ENCODE results near the gene NFIX.

The NFIX gene

DNA sequence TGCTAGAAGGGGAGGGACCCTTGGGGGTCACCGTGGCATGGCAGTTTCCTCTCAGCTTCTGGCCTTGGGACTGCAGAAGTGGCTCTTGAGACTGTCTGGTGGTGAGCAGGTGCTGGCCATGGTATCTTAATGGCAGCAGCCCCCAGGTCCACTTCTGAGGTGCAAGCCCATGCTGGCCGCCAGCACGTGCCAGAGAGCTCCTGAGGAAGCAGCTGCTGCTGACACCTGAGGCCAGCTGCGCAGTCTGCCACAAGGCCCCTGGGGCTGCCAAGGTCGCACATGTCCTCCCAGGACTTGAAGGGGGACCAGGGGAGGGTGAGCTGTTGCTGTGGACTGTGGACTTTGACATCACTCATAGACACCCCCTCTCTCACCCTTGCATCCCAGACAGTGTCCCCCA is 48.0 kb downstream of the NFIX start:
- DNase-seq (ENCODE audit: extremely low read depth, insufficient read length) = no peak
- H3K36me3 ChIP-seq (ENCODE audit: control insufficient read depth, insufficient read depth, low read length) = no peaks in the 10 kb centered on the region
- H3K4me3 ChIP-seq (replicated peaks; ENCODE audit: low read depth, low read length) = no peak overlapping the region
- H3K27me3 ChIP-seq (replicated peaks; ENCODE audit: control insufficient read depth, insufficient read depth, low read length) = no peaks in the 10 kb centered on the region; the same call in 1 of the 2 replicates
- TF ChIP-seq, protein P1, sequence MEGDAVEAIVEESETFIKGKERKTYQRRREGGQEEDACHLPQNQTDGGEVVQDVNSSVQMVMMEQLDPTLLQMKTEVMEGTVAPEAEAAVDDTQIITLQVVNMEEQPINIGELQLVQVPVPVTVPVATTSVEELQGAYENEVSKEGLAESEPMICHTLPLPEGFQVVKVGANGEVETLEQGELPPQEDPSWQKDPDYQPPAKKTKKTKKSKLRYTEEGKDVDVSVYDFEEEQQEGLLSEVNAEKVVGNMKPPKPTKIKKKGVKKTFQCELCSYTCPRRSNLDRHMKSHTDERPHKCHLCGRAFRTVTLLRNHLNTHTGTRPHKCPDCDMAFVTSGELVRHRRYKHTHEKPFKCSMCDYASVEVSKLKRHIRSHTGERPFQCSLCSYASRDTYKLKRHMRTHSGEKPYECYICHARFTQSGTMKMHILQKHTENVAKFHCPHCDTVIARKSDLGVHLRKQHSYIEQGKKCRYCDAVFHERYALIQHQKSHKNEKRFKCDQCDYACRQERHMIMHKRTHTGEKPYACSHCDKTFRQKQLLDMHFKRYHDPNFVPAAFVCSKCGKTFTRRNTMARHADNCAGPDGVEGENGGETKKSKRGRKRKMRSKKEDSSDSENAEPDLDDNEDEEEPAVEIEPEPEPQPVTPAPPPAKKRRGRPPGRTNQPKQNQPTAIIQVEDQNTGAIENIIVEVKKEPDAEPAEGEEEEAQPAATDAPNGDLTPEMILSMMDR (IDR thresholded peaks at IDR 0.05; ENCODE audit: insufficient read depth, low read length, poor library complexity, severe bottlenecking) = no peak

DNA sequence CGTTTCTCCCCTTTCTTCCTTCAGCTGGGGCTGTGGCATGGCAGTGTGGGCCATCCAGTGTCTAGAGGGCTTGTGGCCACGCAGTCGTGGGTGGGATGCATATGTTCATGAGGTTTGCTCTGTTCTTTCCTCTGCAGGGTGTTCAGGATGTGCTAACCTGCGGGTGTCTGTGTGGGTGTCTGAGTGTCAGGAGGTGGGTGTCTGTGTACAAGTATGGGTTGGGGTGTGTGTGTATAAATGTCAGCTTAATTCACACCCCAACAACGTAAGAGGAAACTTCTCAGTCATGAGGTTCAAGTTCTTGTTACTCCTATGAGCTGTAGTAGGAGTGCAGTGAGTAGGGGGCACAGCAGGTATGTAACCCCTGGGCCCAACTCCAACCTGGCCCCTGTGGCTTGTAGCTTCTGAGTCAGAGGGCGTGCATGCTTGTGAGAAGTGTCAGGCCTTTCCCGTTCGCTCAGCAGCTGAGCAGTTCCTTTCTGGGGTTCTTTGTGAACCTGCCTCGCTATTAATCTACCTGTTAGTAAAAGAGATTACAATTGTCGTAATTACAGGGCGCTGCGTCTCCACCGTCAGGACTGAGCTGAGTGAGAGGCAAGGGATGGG is 49.1 kb downstream of the NFIX start:
- Histone ChIP-seq H3K4me3 (replicated peaks; ENCODE audit: low read depth, low read length) (no peak overlapping the region), H3K27me3 (replicated peaks; ENCODE audit: control insufficient read depth, insufficient read depth, low read length) (no peaks in the 10 kb centered on the region; the same call in none of the 2 replicates), H3K36me3 (ENCODE audit: control insufficient read depth, insufficient read depth, low read length) (no peaks in the 10 kb centered on the region)
- TF ChIP-seq, protein P1 (IDR thresholded peaks at IDR 0.05; ENCODE audit: insufficient read depth, low read length, poor library complexity, severe bottlenecking) = no peak
- no peak for DNase-seq (ENCODE audit: extremely low read depth, insufficient read length)

DNA sequence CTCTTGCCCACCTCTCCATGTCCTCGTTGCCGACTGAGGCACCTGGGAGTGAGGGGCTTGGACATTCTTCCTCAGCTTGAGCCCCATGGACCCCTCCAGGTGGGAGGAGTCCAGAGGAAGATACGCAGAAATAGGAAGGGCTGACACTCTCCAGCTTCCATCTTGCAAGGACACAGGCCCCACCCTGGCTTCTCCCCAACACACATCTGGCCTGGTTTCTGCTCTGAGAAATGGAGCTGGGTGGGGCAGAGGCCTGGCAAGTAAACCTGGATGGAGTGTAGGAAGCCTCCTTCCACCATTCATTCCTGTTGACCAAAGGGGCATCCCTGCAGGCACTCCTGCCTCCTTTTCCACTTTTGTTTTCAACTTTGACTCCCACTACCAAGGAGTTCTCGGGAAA is 50.5 kb downstream of the NFIX start:
- H3K4me3 ChIP-seq (replicated peaks; ENCODE audit: low read depth, low read length) = no peak overlapping the region
- no peaks in the 10 kb centered on the region for H3K36me3 ChIP-seq (ENCODE audit: control insufficient read depth, insufficient read depth, low read length)
- TF ChIP-seq, protein P1 (IDR thresholded peaks at IDR 0.05; ENCODE audit: insufficient read depth, low read length, poor library complexity, severe bottlenecking) = no peak
- no peak for DNase-seq (ENCODE audit: extremely low read depth, insufficient read length)
- H3K27me3 ChIP-seq (replicated peaks; ENCODE audit: control insufficient read depth, insufficient read depth, low read length) = no peaks in the 10 kb centered on the region; the same call in none of the 2 replicates

DNA sequence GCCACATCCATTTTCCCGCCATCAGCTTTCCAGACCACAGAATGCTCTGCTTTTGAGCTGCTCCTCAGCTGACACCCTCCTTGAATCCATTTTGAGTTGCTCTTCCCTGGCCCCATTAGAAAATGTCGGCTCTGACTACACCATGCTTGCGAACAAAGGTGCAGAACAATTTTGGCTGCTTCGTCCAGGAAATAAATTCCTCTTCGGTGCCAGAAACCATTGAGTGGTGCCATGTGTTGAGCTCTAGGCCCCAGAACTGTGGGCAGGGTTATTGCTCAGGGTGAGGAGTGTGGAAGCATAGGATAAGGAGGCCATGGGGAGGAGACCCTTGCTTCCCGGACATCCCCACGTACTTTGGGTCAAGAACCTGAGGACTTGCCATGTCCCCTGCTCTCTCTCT is 52.1 kb downstream of the NFIX start:
- Histone ChIP-seq H3K27me3 (replicated peaks; ENCODE audit: control insufficient read depth, insufficient read depth, low read length) (peaks cover 4% of the 10 kb centered on the region), H3K36me3 (ENCODE audit: control insufficient read depth, insufficient read depth, low read length) (no peaks in the 10 kb centered on the region), H3K4me3 (replicated peaks; ENCODE audit: low read depth, low read length) (no peak overlapping the region)
- TF ChIP-seq, protein P1 (IDR thresholded peaks at IDR 0.05; ENCODE audit: insufficient read depth, low read length, poor library complexity, severe bottlenecking) = no peak
- DNase-seq (ENCODE audit: extremely low read depth, insufficient read length) = no peak

DNA sequence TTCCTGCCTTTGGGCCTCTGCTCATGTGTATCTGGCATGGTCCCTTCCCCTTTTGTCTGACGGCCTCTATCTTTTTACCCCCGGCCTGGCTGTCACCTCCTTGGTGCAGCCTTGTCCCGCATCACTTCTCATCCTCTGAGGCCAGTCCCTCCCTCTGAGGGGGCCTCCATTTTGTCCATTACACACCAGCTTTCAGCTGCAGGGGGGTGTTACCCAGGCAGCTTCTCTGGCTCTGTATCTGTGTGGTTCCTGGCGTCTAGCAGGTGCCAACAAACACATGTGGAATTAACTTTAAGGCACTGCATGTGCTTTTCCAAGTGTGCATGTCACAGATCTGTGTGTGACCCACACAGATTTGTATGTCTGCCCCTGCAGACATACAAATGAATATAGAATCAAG is 55.0 kb downstream of the NFIX start:
- TF ChIP-seq, protein P1 (IDR thresholded peaks at IDR 0.05; ENCODE audit: insufficient read depth, low read length, poor library complexity, severe bottlenecking) = no peak
- Histone ChIP-seq H3K4me3 (replicated peaks; ENCODE audit: low read depth, low read length) (no peak overlapping the region), H3K27me3 (replicated peaks; ENCODE audit: control insufficient read depth, insufficient read depth, low read length) (peaks cover 11% of the 10 kb centered on the region), H3K36me3 (ENCODE audit: control insufficient read depth, insufficient read depth, low read length) (no peaks in the 10 kb centered on the region)
- no peak for DNase-seq (ENCODE audit: extremely low read depth, insufficient read length)

Data from GM06990 (cell line).